Parathyroid adenoma (tissue), 2 donors: ENCODE results near the gene ABLIM2.

ENCODE experiments used
- H2AFZ ChIP-seq: fragments of 300-600 bp; sonication (generic); one replicate; pipeline ENCODE4 v1.7.0; 2017; ENCODE audit warnings: antibody characterized with exemption, mild to moderate bottlenecking
- H3K27ac ChIP-seq: fragments of 300-600 bp; sonication (generic); one replicate; pipeline ENCODE4 v1.7.0; 2017
- H3K27me3 ChIP-seq: fragments of 300-600 bp; sonication (generic); one replicate; pipeline ENCODE4 v1.7.0; 2017; ENCODE audit warnings: low read length; ENCODE audit not compliant: control insufficient read depth, insufficient read depth
- H3K36me3 ChIP-seq: fragments of 300-600 bp; sonication (generic); one replicate; pipeline ENCODE4 v1.7.0; 2017; ENCODE audit warnings: low read length; ENCODE audit not compliant: control insufficient read depth, insufficient read depth
- H3K4me1 ChIP-seq: fragments of 300-600 bp; sonication (generic); one replicate; pipeline ENCODE4 v1.7.0; 2017; ENCODE audit warnings: control low read depth
- H3K4me2 ChIP-seq: fragments of 300-600 bp; sonication (generic); one replicate; pipeline ENCODE4 v1.7.0; 2017; ENCODE audit warnings: low read length
- H3K4me3 ChIP-seq: fragments of 300-600 bp; sonication (generic); one replicate; pipeline ENCODE4 v1.7.0; 2017; ENCODE audit warnings: low read depth, low read length
- H3K79me2 ChIP-seq: fragments of 300-600 bp; sonication (generic); one replicate; pipeline ENCODE4 v1.7.0; 2017; ENCODE audit warnings: control low read depth
- H3K9ac ChIP-seq: fragments of 300-600 bp; sonication (generic); one replicate; pipeline ENCODE4 v1.7.0; 2017; ENCODE audit warnings: mild to moderate bottlenecking
- H3K9me3 ChIP-seq: fragments of 300-600 bp; sonication (generic); one replicate; pipeline ENCODE4 v1.7.0; 2017; ENCODE audit warnings: low read length; ENCODE audit not compliant: control insufficient read depth
- TF ChIP-seq, protein P1 (sequence below): fragments of 300-600 bp; sonication (generic); IDR thresholded peaks from one replicate; pipeline ENCODE4 v1.7.0; 2017; ENCODE audit warnings: antibody characterized with exemption, mild to moderate bottlenecking
- donor health status: primary hyperparathyroidism.

The ABLIM2 gene

DNA sequence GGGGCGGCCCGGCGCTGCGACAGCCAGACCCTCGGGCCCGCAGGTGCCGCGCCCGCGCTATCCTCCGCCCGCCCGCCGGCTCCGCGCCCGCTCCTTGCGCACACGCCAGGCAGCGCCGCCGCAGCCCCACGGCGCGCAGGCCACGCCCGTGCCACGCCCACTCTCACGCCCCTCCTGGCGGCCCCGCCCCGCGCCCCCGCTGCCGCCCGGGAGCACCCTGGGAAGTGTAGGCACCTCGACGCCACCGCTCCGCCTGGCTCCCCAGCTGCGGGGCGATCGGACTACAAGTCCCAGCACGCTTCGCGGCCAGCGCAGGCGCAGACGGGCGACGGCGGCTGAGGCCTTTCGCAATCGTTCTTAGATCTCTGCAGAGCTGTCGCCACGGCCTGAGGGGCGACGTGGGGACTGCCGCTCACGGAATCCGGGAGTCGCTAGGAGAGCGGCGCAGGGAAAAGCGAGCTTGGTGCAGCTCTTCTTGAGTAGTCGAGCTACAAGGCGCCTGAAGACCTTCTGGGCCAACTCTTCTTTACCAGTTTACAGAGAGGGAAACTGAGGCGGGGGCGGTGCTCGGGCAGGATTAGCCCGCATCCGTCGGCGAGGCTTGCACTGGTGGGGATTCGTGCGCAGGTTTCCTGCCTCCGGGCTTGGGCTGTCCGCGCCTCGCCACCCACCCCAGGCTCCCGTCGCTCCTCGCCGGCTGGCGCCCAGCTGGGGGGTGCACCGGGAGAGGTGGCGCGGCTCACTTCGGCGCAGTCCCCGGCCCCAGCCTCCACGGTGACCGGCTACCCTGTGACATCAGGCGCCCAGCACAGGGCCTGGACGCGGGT lies at the start of gene ABLIM2:
TSS of gene ABLIM2 (minus strand) at position 104 of the 827 bp plus-strand sequence. CDS start 124 bp downstream, outside the sequence.
- H3K4me2 ChIP-seq = peak within 1 kb of the TSS; percentile 94

DNA sequence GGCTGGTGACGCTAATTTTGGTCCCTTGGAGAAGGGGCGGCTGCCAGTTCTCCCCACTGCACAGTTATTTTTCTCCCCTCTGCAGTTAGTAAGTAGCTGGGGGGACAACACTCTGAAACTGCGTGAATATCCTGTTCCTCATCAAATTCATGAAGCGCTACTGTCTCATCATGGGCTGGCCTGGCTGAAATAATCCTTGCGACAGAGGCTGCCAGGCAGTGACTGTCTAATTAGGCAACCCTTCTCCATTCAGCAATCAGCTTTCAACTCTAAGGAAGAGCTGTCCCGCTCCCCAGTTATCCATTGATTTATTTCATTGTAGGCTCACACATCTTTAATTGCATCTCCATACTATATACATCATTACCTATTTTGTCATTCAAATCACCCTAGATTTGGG lies 48.7 kb upstream of the ABLIM2 start:
- Histone ChIP-seq H3K79me2 (no peaks in the 10 kb centered on the region), H3K9me3 (no peaks in the 10 kb centered on the region), H3K27ac (no peak overlapping the region), H3K4me3 (no peak overlapping the region), H3K36me3 (no peaks in the 10 kb centered on the region), H3K4me2 (no peak overlapping the region), H2AFZ (no peak overlapping the region), H3K9ac (no peak overlapping the region), H3K4me1 (no peaks in the 10 kb centered on the region), H3K27me3 (no peaks in the 10 kb centered on the region)
- TF ChIP-seq, protein P1, sequence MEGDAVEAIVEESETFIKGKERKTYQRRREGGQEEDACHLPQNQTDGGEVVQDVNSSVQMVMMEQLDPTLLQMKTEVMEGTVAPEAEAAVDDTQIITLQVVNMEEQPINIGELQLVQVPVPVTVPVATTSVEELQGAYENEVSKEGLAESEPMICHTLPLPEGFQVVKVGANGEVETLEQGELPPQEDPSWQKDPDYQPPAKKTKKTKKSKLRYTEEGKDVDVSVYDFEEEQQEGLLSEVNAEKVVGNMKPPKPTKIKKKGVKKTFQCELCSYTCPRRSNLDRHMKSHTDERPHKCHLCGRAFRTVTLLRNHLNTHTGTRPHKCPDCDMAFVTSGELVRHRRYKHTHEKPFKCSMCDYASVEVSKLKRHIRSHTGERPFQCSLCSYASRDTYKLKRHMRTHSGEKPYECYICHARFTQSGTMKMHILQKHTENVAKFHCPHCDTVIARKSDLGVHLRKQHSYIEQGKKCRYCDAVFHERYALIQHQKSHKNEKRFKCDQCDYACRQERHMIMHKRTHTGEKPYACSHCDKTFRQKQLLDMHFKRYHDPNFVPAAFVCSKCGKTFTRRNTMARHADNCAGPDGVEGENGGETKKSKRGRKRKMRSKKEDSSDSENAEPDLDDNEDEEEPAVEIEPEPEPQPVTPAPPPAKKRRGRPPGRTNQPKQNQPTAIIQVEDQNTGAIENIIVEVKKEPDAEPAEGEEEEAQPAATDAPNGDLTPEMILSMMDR = no peak

More for the DNA sequence above, at the start of gene ABLIM2:
- Histone ChIP-seq H3K9ac (no peak within 1 kb of the TSS), H3K27me3 (no peaks in the 10 kb centered on the region), H3K36me3 (no peaks in the 10 kb centered on the region), H3K4me1 (no peaks in the 10 kb centered on the region), H3K79me2 (no peaks in the 10 kb centered on the region), H3K27ac (peak within 1 kb of the TSS; percentile 24), H3K4me3 (peak within 1 kb of the TSS; percentile 83), H2AFZ (peak within 1 kb of the TSS; percentile 91), H3K9me3 (no peaks in the 10 kb centered on the region)
- TF ChIP-seq, protein P1 = no peak

DNA sequence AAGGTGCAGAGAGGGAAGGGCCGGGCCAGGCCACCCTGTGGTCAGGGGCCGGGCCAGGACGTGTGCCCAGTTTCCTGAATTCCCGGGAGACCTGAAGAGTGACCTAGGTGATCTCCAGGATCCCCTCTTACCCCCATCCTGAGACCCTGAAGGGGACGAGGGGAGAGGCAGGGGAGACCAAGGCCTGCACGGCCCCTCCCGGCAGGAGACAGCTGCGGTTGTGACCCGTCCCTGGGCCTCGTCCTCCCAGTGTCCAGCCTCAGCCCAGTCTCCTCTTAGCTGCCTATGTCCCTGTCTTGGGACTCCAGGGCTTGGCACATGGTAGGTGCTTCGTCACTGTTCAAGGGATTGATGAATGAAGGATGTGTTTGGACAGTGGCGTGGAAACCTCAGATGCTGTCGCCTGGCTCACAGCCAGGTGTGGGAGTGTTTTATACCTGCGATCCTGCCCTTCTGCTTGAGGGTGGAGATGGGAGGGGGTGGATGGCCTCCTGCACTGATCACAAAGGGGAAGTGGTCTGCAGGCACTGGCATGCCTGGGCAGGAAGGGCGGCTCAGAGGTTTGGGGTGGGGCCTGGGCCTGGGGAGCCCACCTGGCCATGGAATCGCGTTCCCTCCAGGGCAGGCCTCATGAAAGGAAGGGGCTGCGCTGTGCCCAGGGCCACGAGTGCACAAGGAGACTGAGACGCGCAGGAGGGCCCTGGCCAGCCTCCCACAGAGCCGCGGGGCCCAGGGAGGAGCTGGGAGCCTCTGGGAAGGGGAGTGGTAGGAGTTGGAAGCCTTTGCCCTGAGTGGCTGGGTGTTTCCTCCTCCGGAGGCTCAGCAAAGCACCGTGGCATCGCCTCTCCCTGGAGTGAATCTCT lies 47.4 kb upstream of the ABLIM2 start:
- no peak overlapping the region for H3K27ac ChIP-seq
- no peaks in the 10 kb centered on the region for H3K79me2 ChIP-seq
- no peak overlapping the region for H3K4me2 ChIP-seq
- H3K36me3 ChIP-seq = no peaks in the 10 kb centered on the region
- TF ChIP-seq, protein P1 = no peak
- H3K9me3 ChIP-seq = no peaks in the 10 kb centered on the region
- no peak overlapping the region for H3K9ac ChIP-seq
- H3K4me1 ChIP-seq = no peaks in the 10 kb centered on the region
- no peak overlapping the region for H3K4me3 ChIP-seq
- H2AFZ ChIP-seq = no peak overlapping the region
- no peaks in the 10 kb centered on the region for H3K27me3 ChIP-seq

DNA sequence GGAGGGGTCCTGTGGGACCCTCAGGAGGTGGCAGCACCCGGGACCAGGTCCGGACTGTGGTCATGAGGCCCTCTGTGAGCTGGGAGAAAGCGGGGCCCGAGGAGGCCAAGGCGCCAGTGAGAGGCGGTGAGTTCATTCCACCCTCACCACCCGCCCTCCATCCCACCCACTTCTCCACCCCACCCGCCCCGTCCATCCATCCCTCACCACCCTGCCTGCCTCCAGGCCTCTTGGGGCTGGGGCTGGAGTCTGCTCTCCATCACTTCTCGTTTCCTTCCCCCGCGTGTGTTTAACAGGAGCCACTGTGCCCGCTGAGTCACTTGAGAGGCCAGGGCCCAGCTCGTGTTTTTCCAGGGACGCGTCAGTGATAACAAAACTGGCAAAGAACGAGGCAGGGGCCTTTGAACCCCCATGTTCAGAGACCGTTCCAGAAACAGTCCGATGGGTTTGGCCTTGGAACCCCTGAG lies 46.7 kb upstream of the ABLIM2 start:
- Histone ChIP-seq H3K4me2 (no peak overlapping the region), H3K27ac (no peak overlapping the region), H3K79me2 (no peaks in the 10 kb centered on the region), H3K4me1 (no peaks in the 10 kb centered on the region), H3K36me3 (no peaks in the 10 kb centered on the region), H3K9ac (no peak overlapping the region), H3K27me3 (no peaks in the 10 kb centered on the region), H3K9me3 (no peaks in the 10 kb centered on the region), H2AFZ (no peak overlapping the region), H3K4me3 (no peak overlapping the region)
- TF ChIP-seq, protein P1 = no peak
